ENCODE data around the gene COPE.
"Not testable (repeated sequence)": the region's sequence is repeated elsewhere in the genome, so short reads cannot be mapped to it uniquely, and the experiment has no call there.

The COPE gene

GRCh38 chr19:18920400-18920799 is 1.2 kb upstream of the COPE start:
- TF ChIP-seq, protein P1, sequence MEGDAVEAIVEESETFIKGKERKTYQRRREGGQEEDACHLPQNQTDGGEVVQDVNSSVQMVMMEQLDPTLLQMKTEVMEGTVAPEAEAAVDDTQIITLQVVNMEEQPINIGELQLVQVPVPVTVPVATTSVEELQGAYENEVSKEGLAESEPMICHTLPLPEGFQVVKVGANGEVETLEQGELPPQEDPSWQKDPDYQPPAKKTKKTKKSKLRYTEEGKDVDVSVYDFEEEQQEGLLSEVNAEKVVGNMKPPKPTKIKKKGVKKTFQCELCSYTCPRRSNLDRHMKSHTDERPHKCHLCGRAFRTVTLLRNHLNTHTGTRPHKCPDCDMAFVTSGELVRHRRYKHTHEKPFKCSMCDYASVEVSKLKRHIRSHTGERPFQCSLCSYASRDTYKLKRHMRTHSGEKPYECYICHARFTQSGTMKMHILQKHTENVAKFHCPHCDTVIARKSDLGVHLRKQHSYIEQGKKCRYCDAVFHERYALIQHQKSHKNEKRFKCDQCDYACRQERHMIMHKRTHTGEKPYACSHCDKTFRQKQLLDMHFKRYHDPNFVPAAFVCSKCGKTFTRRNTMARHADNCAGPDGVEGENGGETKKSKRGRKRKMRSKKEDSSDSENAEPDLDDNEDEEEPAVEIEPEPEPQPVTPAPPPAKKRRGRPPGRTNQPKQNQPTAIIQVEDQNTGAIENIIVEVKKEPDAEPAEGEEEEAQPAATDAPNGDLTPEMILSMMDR (IDR thresholded peaks at IDR 0.05; ENCODE audit: control insufficient read depth, insufficient read depth, low read depth, low read length, missing control alignments) = no peak
- H3K4me3 ChIP-seq (ENCODE audit: control insufficient read depth, low read depth, low read length) = peak overlapping the region; percentile 99
- no peak for DNase-seq (ENCODE audit: low read depth)

- TF ChIP-seq, protein P1 (IDR thresholded peaks at IDR 0.05; ENCODE audit: control insufficient read depth, insufficient read depth, low read depth, low read length, missing control alignments) = no peak
- DNase-seq (ENCODE audit: low read depth) = no peak
These were observed 670 bp upstream of the COPE start for GRCh38 chr19:18919900-18920214.

DNA sequence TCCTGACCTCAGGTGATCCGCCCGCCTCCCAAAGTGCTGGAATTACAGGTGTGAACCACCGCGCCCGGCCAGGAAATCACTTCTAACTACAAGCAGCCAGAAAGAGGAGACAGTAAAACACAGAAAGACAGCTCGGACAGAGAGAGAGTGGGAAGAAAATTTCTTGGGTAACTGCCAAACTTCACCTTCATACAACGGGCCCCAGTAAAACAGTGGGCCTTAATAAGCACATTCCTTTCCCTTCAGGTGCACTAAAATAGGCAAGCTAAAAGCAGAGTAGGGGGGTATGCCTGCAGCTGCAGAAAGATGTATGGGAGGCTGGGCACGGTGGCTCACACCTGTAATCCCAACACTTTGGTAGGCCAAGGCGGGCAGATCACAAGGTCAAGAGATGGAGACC is 1.6 kb downstream of the COPE start:
- not testable (repeated sequence) for H3K4me3 ChIP-seq (ENCODE audit: control insufficient read depth, low read depth, low read length); DNase-seq (ENCODE audit: low read depth)

More at GRCh38 chr19:18919900-18920214, 670 bp upstream of the COPE start:
- H3K4me3 ChIP-seq (ENCODE audit: control insufficient read depth, low read depth, low read length) = peak overlapping the region; percentile 99

- no peak overlapping the region for H3K4me3 ChIP-seq (ENCODE audit: control insufficient read depth, low read depth, low read length)
- TF ChIP-seq, protein P1 (IDR thresholded peaks at IDR 0.05; ENCODE audit: control insufficient read depth, insufficient read depth, low read depth, low read length, missing control alignments) = peak; percentile 40
- DNase-seq (ENCODE audit: low read depth) = no peak
These were observed 3.5 kb downstream of the COPE start for GRCh38 chr19:18915639-18916038.

- H3K4me3 ChIP-seq (ENCODE audit: control insufficient read depth, low read depth, low read length) = no peak overlapping the region
- no peak for DNase-seq (ENCODE audit: low read depth)
- TF ChIP-seq, protein P1 (IDR thresholded peaks at IDR 0.05; ENCODE audit: control insufficient read depth, insufficient read depth, low read depth, low read length, missing control alignments) = no peak
These were observed 5.7 kb downstream of the COPE start for GRCh38 chr19:18913466-18913865.

DNA sequence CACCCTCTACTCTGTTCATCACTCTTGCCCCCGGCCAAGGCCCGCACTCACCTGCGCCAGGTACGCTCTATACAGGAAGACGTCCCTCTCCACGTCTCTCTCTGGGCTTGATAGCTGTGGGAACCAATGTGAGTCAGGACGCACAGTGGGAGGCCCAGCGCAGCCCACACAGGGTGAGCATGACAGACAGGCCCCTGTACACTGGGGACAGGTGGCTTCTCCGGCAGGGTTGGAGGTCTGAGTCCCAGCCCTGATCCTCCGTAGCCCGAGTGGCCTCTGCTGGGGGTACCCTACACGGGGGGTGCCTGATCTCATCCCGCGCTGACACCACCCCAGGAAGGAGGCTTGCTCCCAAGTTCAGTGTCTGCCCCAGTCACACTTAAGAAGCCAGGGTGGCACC is 6.3 kb downstream of the COPE start:
- DNase-seq (ENCODE audit: low read depth) = no peak
- no peak overlapping the region for H3K4me3 ChIP-seq (ENCODE audit: control insufficient read depth, low read depth, low read length)
- TF ChIP-seq, protein P1 (IDR thresholded peaks at IDR 0.05; ENCODE audit: control insufficient read depth, insufficient read depth, low read depth, low read length, missing control alignments) = no peak

GRCh38 chr19:18910801-18911436 is 8.3 kb downstream of the COPE start:
- H3K4me3 ChIP-seq (ENCODE audit: control insufficient read depth, low read depth, low read length) = no peak overlapping the region
- TF ChIP-seq, protein P1 (IDR thresholded peaks at IDR 0.05; ENCODE audit: control insufficient read depth, insufficient read depth, low read depth, low read length, missing control alignments) = no peak
- DNase-seq (ENCODE audit: low read depth) = no peak
